GM21737 (cell line): ENCODE measurements around the gene P2RX7.
"Not testable (repeated sequence)": the region's sequence is repeated elsewhere in the genome, so short reads cannot be mapped to it uniquely, and the experiment has no call there.

Experiments
- ATAC-seq: cut with Tn5 transposase; IDR thresholded peaks from one replicate; pipeline ENCODE4 v1.9.1; 2021; ENCODE audit warnings: mild to moderate bottlenecking, moderate library complexity; ENCODE audit not compliant: unreplicated experiment

The P2RX7 gene

GRCh38 chr12:121202407-121203355, 70.0 kb downstream of the P2RX7 start:
- ATAC-seq: no peak

- no peak for ATAC-seq
Observed at GRCh38 chr12:121203482-121203881, 70.8 kb downstream of the P2RX7 start.

GRCh38 chr12:121205491-121205890, 72.8 kb downstream of the P2RX7 start:
- ATAC-seq: no peak

GRCh38 chr12:121208571-121208970, 75.9 kb downstream of the P2RX7 start:
- ATAC-seq: not testable (repeated sequence)

- no peak for ATAC-seq
Observed at GRCh38 chr12:121209221-121209620, 76.5 kb downstream of the P2RX7 start.

- ATAC-seq: peak; percentile 83
Observed at GRCh38 chr12:121209624-121210572, 77.2 kb downstream of the P2RX7 start, which contains the start of gene P2RX4. P2RX4 (plus strand) TSS chr12:121210129; CDS start chr12:121210165, 36 bp downstream.

- ATAC-seq: no peak
Observed at GRCh38 chr12:121212875-121213274, 80.2 kb downstream of the P2RX7 start.

- ATAC-seq: no peak
Observed at GRCh38 chr12:121214166-121214777, 81.6 kb downstream of the P2RX7 start.

- ATAC-seq: no peak
Observed at GRCh38 chr12:121214855-121215745, 82.4 kb downstream of the P2RX7 start.

GRCh38 chr12:121216102-121216501, 83.4 kb downstream of the P2RX7 start:
- no peak for ATAC-seq

GRCh38 chr12:121217063-121217462, 84.4 kb downstream of the P2RX7 start:
- ATAC-seq: no peak

- no peak for ATAC-seq
Observed at GRCh38 chr12:121217761-121218160, 85.1 kb downstream of the P2RX7 start.

GRCh38 chr12:121218588-121219352, 86.1 kb downstream of the P2RX7 start:
- ATAC-seq: no peak

- no peak for ATAC-seq
Observed at GRCh38 chr12:121219353-121219986, 86.8 kb downstream of the P2RX7 start.

- ATAC-seq: no peak
Observed at GRCh38 chr12:121222847-121223246, 90.2 kb downstream of the P2RX7 start.

- no peak for ATAC-seq
Observed at GRCh38 chr12:121223292-121224285, 90.9 kb downstream of the P2RX7 start.

- no peak for ATAC-seq
Observed at GRCh38 chr12:121224591-121224990, 91.9 kb downstream of the P2RX7 start.
